Ascending aorta (tissue), 2 donors: ENCODE data around the gene UBN1. TPM values are rescaled to one million over a fixed set of nuclear protein-coding genes. Genes with fewer than 3 reads are reported as not detected.

Source experiments
- DNase-seq, 2 donors: peaks; one replicate each; pipeline ENCODE4 v3.0.0-alpha.2; 2019; ENCODE audit warnings: low spot score in 2 of 2
- H3K27ac ChIP-seq, 2 donors: fragments of 200-600 bp; sonication (generic); one replicate each; pipeline ENCODE4 v1.5.1; 2016 to 2017; ENCODE audit warnings: mild to moderate bottlenecking in 1 of 2
- H3K27me3 ChIP-seq: fragments of 200-600 bp; sonication (generic); one replicate; pipeline ENCODE4 v1.5.1; 2017
- H3K36me3 ChIP-seq, 2 donors: fragments of 200-600 bp; sonication (generic); one replicate each; pipeline ENCODE4 v1.5.1; 2016
- H3K4me1 ChIP-seq, 2 donors: fragments of 200-600 bp; sonication (generic); one replicate each; pipeline ENCODE4 v1.5.1; 2016 to 2017; ENCODE audit warnings: mild to moderate bottlenecking in 1 of 2
- H3K4me3 ChIP-seq, 2 donors: fragments of 200-600 bp; sonication (generic); one replicate each; pipeline ENCODE4 v1.5.1; 2016 to 2017; ENCODE audit warnings: mild to moderate bottlenecking in 1 of 2
- H3K9me3 ChIP-seq, 2 donors: fragments of 200-600 bp; sonication (generic); one replicate each; pipeline ENCODE4 v1.5.1; 2016
- CTCF ChIP-seq, 3 experiments: fragments of 200-600 bp in 2 of 3; fragments of 450-650 bp in 1 of 3; sonication (generic) in 2 of 3; IDR thresholded peaks; one replicate each; pipeline ENCODE4 v1.5.1; 2016 to 2019; ENCODE audit warnings: antibody characterized with exemption in 3 of 3, mild to moderate bottlenecking in 1 of 3, moderate library complexity in 1 of 3
- intact Hi-C: fragments of 100-400 bp; cut with DNase I; formaldehyde crosslinking; loops from one replicate; pipeline ENCODE4 v1.15.1; 2023
- total RNA-seq: library from RNA; depleted of rRNA; stranded (reverse); fragments of >200 nt; gene quantifications from one replicate; pipeline ENCODE4 v1.1.0, GENCODE V29; 2016

UBN1 gene
- total RNA-seq, 1 donor from 2014 or later: 31.8 TPM

GRCh38 chr16:4891097-4891885, 44.0 kb downstream of the UBN1 start:
- Histone ChIP-seq H3K4me3 (no peak overlapping the region), H3K27ac (no peak overlapping the region), H3K9me3 (no peaks in the 10 kb centered on the region), H3K4me1 (no peaks in the 10 kb centered on the region), H3K36me3 (peaks cover 14 to 81% of the 10 kb centered on the region in 2 donors), H3K27me3 (no peaks in the 10 kb centered on the region)
- no peak for DNase-seq
- intact Hi-C loops: no loop called here
- TF ChIP-seq CTCF (IDR thresholded peaks at IDR 0.05): no peak

DNA sequence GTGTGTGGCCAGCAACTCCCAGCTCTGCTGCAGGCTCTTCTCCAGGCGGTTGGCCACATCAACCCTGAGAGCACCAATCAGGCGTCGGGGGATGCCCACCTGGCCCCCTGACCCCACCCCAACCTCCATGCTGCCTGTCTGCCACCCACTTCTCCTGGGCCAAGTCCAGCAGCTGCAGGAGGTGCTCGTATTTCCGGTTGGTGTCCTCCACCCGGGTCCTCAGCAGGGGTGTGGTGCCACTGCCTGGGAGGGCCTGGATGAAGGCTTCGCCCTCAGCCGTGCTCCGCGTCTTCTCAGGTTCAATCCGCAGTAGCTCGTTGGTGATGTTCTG, 44.6 kb downstream of the UBN1 start:
- H3K4me1 ChIP-seq: no peaks in the 10 kb centered on the region
- peaks cover 13 to 78% of the 10 kb centered on the region in 2 donors for H3K36me3 ChIP-seq

DNA sequence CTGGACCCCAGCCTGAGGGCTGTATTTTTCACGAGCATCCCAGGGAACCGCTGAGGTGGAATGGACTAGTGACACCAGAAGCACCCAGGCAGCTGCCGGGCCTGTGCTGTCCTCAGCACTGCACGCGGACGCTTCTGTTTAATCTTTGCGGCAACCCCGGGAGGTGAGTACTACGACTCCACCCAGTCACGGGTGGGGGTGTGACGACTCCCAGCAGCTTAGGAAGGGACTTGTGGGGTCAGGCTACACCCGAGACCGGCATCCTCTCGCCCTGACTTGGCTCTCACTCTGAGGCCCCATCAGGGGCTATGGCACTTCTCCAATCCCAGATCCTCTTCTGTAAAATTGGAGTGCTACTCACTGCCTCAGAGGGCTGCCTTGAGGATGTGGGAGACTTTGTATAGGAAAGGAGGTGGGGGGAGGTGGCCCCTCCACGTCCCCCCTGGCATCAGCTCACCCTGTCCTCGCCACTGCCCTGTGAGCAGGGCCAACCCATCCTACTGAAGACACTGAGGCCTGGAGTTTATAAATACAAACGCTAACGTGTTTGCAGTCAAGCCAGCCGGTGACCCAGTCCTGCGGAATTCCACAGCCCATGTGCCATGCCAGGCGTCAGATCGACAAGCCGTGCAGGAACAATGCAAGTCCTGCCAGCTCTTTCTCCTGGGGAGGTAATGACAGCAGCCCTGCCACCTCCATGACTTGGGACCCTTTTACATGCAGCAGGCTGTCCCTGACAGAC, 45.3 kb downstream of the UBN1 start:
- Histone ChIP-seq H3K4me3 (no peak overlapping the region), H3K36me3 (peaks cover 13 to 75% of the 10 kb centered on the region in 2 donors), H3K27ac (no peak overlapping the region), H3K9me3 (no peaks in the 10 kb centered on the region), H3K27me3 (no peaks in the 10 kb centered on the region), H3K4me1 (no peaks in the 10 kb centered on the region)
- intact Hi-C loops: no loop called here
- TF ChIP-seq CTCF (IDR thresholded peaks at IDR 0.05): no peak
- no peak for DNase-seq

More for the DNA sequence above, 44.6 kb downstream of the UBN1 start:
- no peak overlapping the region for H3K4me3 ChIP-seq
- no peak for TF ChIP-seq CTCF (IDR thresholded peaks at IDR 0.05)
- intact Hi-C loops: no loop called here
- no peaks in the 10 kb centered on the region for H3K9me3 ChIP-seq
- no peaks in the 10 kb centered on the region for H3K27me3 ChIP-seq
- no peak overlapping the region for H3K27ac ChIP-seq
- DNase-seq: no peak

- H3K4me3 ChIP-seq: no peak overlapping the region
- no peaks in the 10 kb centered on the region for H3K4me1 ChIP-seq
- no peak for TF ChIP-seq CTCF (IDR thresholded peaks at IDR 0.05)
- intact Hi-C loops: no loop called here
- H3K27me3 ChIP-seq: no peaks in the 10 kb centered on the region
- H3K36me3 ChIP-seq: peaks cover 16 to 74% of the 10 kb centered on the region in 2 donors
- H3K9me3 ChIP-seq: no peaks in the 10 kb centered on the region
- no peak for DNase-seq
- H3K27ac ChIP-seq: no peak overlapping the region
Observed at GRCh38 chr16:4893103-4893862, 46.0 kb downstream of the UBN1 start.

- Histone ChIP-seq H3K27me3 (no peaks in the 10 kb centered on the region), H3K36me3 (peaks cover 25 to 83% of the 10 kb centered on the region in 2 donors), H3K4me1 (no peaks in the 10 kb centered on the region), H3K4me3 (no peak overlapping the region), H3K27ac (no peak overlapping the region), H3K9me3 (peaks cover 0 to 3% of the 10 kb centered on the region in 2 donors)
- intact Hi-C loops: no loop called here
- DNase-seq: no peak
- no peak for TF ChIP-seq CTCF (IDR thresholded peaks at IDR 0.05)
Observed at GRCh38 chr16:4894276-4895150, 47.2 kb downstream of the UBN1 start.
